ENCODE data around the gene HSF2.
"Not testable (repeated sequence)": the region's sequence is repeated elsewhere in the genome, so short reads cannot be mapped to it uniquely, and the experiment has no call there.

Gene HSF2

DNA sequence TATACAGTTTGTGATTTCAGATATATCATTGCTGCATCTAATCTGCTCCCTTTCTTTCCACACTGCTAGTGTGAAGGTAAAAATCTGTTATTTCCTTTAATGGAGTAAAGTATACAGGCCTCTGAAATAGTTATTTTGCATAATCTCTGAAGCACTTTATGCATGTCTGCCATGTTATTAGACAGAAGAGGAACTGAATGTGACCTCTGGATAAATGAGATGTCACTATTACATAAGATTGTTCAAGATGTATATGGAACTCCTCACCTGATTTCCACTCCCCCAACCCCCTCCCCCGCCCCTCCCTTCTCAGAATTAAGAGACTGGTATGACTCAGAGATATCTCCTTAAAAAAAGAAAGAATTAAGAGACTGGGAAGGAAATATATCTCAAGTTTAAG is 45.8 kb downstream of the HSF2 start:
- H3K4me3 ChIP-seq (ENCODE audit: low read length) = no peak overlapping the region
- no peak overlapping the region for H3K9ac ChIP-seq (ENCODE audit: low read length)
- TF ChIP-seq, protein P1, sequence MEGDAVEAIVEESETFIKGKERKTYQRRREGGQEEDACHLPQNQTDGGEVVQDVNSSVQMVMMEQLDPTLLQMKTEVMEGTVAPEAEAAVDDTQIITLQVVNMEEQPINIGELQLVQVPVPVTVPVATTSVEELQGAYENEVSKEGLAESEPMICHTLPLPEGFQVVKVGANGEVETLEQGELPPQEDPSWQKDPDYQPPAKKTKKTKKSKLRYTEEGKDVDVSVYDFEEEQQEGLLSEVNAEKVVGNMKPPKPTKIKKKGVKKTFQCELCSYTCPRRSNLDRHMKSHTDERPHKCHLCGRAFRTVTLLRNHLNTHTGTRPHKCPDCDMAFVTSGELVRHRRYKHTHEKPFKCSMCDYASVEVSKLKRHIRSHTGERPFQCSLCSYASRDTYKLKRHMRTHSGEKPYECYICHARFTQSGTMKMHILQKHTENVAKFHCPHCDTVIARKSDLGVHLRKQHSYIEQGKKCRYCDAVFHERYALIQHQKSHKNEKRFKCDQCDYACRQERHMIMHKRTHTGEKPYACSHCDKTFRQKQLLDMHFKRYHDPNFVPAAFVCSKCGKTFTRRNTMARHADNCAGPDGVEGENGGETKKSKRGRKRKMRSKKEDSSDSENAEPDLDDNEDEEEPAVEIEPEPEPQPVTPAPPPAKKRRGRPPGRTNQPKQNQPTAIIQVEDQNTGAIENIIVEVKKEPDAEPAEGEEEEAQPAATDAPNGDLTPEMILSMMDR (IDR thresholded peaks at IDR 0.05; ENCODE audit: low read depth, low read length) = no peak
- TF ChIP-seq EZH2phosphoT487 (IDR thresholded peaks at IDR 0.05; ENCODE audit: low read depth) = no peak
- peaks cover 7% of the 10 kb centered on the region; the same call in 1 of the 2 replicates for H3K4me1 ChIP-seq (ENCODE audit: low read length)
- no peak overlapping the region for H2AFZ ChIP-seq (ENCODE audit: low read depth, low read length)
- no peaks in the 10 kb centered on the region for H3K9me3 ChIP-seq (ENCODE audit: insufficient read depth, low read length)
- H3K4me2 ChIP-seq (ENCODE audit: low read length) = no peak overlapping the region
- peaks cover 23% of the 10 kb centered on the region for H3K36me3 ChIP-seq (replicated peaks; ENCODE audit: low read depth, low read length)
- no peaks in the 10 kb centered on the region for H3K27me3 ChIP-seq (ENCODE audit: low read depth, low read length)
- no peak overlapping the region; the same call in 1 of the 2 replicates for H3K27ac ChIP-seq (ENCODE audit: low read length)
- no peaks in the 10 kb centered on the region for H4K20me1 ChIP-seq (ENCODE audit: insufficient read depth, low read length)
- no peaks in the 10 kb centered on the region for H3K79me2 ChIP-seq (ENCODE audit: low read length)

DNA sequence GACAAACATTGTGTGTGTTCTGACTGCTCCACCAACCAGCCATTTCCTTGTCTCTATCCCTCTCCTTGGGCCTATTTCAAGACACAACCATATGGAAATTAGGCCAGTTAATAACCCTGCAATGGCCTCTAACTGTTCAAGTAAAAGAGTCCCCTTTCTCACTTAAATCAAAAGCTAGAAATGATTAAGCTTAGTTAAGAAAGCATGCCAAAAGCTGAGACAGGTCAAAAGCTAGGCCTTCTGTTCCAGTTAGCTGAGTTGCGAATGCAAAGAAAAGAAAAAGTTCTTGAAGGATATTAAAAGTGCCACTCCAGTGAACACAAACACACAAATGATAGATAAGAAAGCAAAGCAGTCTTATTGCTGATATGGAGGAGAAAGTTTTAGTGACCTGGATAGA is 49.6 kb downstream of the HSF2 start:
- Histone ChIP-seq H2AFZ (ENCODE audit: low read depth, low read length) (no peak overlapping the region), H3K27me3 (ENCODE audit: low read depth, low read length) (no peaks in the 10 kb centered on the region), H3K4me1 (ENCODE audit: low read length) (peaks cover 7% of the 10 kb centered on the region; the same call in 1 of the 2 replicates), H3K27ac (ENCODE audit: low read length) (no peak overlapping the region), H3K4me3 (ENCODE audit: low read length) (no peak overlapping the region), H3K36me3 (replicated peaks; ENCODE audit: low read depth, low read length) (peaks cover 22% of the 10 kb centered on the region), H3K79me2 (ENCODE audit: low read length) (no peaks in the 10 kb centered on the region), H3K9me3 (ENCODE audit: insufficient read depth, low read length) (no peaks in the 10 kb centered on the region), H3K4me2 (ENCODE audit: low read length) (no peak overlapping the region), H4K20me1 (ENCODE audit: insufficient read depth, low read length) (no peaks in the 10 kb centered on the region), H3K9ac (ENCODE audit: low read length) (no peak overlapping the region)
- TF ChIP-seq, protein P1 (IDR thresholded peaks at IDR 0.05; ENCODE audit: low read depth, low read length) = no peak
- no peak for TF ChIP-seq EZH2phosphoT487 (IDR thresholded peaks at IDR 0.05; ENCODE audit: low read depth)

DNA sequence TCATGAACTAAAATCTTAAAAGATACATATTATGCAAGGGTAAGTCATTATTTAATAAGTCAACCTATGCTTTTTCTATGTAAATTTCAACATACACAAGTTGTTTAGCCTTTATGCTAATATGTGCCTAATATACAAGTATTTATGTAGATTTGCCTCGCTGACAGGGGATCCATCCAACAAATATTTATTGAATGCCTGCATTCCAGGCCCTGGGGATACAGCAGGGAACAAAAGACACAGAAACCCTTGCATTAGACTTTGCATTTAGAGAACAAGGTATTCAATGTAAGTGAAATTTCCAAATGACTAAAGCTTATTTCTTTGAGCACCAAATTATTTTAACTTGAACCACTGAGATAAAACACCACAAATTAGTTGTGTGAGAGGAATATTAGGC is 53.1 kb downstream of the HSF2 start:
- no peaks in the 10 kb centered on the region for H3K4me1 ChIP-seq (ENCODE audit: low read length)
- no peaks in the 10 kb centered on the region for H4K20me1 ChIP-seq (ENCODE audit: insufficient read depth, low read length)
- no peak overlapping the region for H3K4me2 ChIP-seq (ENCODE audit: low read length)
- H3K4me3 ChIP-seq (ENCODE audit: low read length) = no peak overlapping the region
- H3K36me3 ChIP-seq (replicated peaks; ENCODE audit: low read depth, low read length) = peaks cover 9% of the 10 kb centered on the region
- H3K9me3 ChIP-seq (ENCODE audit: insufficient read depth, low read length) = no peaks in the 10 kb centered on the region
- H3K27ac ChIP-seq (ENCODE audit: low read length) = no peak overlapping the region
- H3K27me3 ChIP-seq (ENCODE audit: low read depth, low read length) = no peaks in the 10 kb centered on the region
- H3K9ac ChIP-seq (ENCODE audit: low read length) = no peak overlapping the region
- no peaks in the 10 kb centered on the region for H3K79me2 ChIP-seq (ENCODE audit: low read length)
- no peak overlapping the region for H2AFZ ChIP-seq (ENCODE audit: low read depth, low read length)
- no peak for TF ChIP-seq EZH2phosphoT487 (IDR thresholded peaks at IDR 0.05; ENCODE audit: low read depth)
- TF ChIP-seq, protein P1 (IDR thresholded peaks at IDR 0.05; ENCODE audit: low read depth, low read length) = no peak

DNA sequence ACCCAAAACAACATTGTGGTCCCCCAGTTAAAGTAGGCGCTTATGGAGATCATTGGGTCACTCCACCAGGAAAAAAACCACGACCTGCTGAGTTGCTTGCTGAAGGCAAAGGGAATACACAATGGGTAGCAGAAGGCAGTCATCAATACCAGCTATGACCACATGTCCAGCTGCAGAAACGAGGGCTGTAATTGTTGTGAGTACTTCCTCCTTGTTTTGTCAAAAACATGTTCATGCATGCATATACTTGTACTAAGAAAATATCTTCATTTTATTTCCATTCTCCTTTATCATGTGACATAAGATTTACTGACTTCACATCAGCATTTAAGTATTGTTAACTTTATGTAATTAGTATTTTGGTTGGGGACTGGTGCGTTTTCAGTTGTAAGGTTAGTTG is 55.2 kb downstream of the HSF2 start:
- no peak for TF ChIP-seq EZH2phosphoT487 (IDR thresholded peaks at IDR 0.05; ENCODE audit: low read depth)
- TF ChIP-seq, protein P1 (IDR thresholded peaks at IDR 0.05; ENCODE audit: low read depth, low read length) = no peak
- H3K9ac ChIP-seq (ENCODE audit: low read length) = no peak overlapping the region
- H3K27ac ChIP-seq (ENCODE audit: low read length) = no peak overlapping the region
- no peak overlapping the region for H3K4me3 ChIP-seq (ENCODE audit: low read length)
- no peaks in the 10 kb centered on the region for H3K4me1 ChIP-seq (ENCODE audit: low read length)
- peaks cover 10% of the 10 kb centered on the region for H4K20me1 ChIP-seq (ENCODE audit: insufficient read depth, low read length)
- H3K27me3 ChIP-seq (ENCODE audit: low read depth, low read length) = no peaks in the 10 kb centered on the region
- H3K4me2 ChIP-seq (ENCODE audit: low read length) = no peak overlapping the region
- H3K9me3 ChIP-seq (ENCODE audit: insufficient read depth, low read length) = no peaks in the 10 kb centered on the region
- no peak overlapping the region for H2AFZ ChIP-seq (ENCODE audit: low read depth, low read length)
- peaks cover 9% of the 10 kb centered on the region for H3K36me3 ChIP-seq (replicated peaks; ENCODE audit: low read depth, low read length)
- peaks cover 11% of the 10 kb centered on the region for H3K79me2 ChIP-seq (ENCODE audit: low read length)

DNA sequence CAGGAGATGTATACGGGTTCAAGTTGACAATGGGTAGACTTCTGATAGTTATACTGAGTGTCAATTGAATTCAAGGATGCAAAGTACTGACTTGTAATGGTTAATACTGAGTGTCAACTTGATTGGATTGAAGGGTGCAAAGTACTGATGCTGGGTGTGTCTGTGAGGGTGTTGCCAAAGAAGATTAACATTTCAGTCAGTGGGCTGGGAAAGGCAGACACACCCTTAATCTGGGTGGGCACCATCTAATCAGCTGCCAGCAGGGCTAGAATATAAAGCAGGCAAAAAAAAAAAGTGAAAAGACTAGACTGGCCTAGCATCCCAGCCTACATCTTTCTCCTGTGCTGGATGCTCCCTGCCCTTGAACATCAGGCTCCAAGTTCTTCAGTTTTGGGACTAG is 55.7 kb downstream of the HSF2 start:
- not testable (repeated sequence) for H3K27me3 ChIP-seq (ENCODE audit: low read depth, low read length); H2AFZ ChIP-seq (ENCODE audit: low read depth, low read length)
- peaks cover 14% of the 10 kb centered on the region for H4K20me1 ChIP-seq (ENCODE audit: insufficient read depth, low read length)

More for the DNA sequence above, 55.7 kb downstream of the HSF2 start:
- H3K36me3 ChIP-seq (replicated peaks; ENCODE audit: low read depth, low read length); H3K4me1 ChIP-seq (ENCODE audit: low read length); H3K27ac ChIP-seq (ENCODE audit: low read length); H3K9me3 ChIP-seq (ENCODE audit: insufficient read depth, low read length); H3K4me3 ChIP-seq (ENCODE audit: low read length); H3K4me2 ChIP-seq (ENCODE audit: low read length); H3K9ac ChIP-seq (ENCODE audit: low read length): not testable (repeated sequence)
- H3K79me2 ChIP-seq (ENCODE audit: low read length) = peaks cover 15% of the 10 kb centered on the region
